Measurements from ENCODE around the gene LSM7.

GRCh38 chr19:2315121-2315817 lies 13.1 kb downstream of the LSM7 start:
- no peak for TF ChIP-seq CTCF (IDR thresholded peaks at IDR 0.05)
- no peak for TF ChIP-seq POLR2A (IDR thresholded peaks at IDR 0.05)
